Measurements from ENCODE around the gene CD86. TPM values are rescaled to one million over a fixed set of nuclear protein-coding genes. Genes with fewer than 3 reads are reported as not detected.

The CD86 gene
- total RNA-seq, 1 experiment from 2014 or later = not detected

DNA sequence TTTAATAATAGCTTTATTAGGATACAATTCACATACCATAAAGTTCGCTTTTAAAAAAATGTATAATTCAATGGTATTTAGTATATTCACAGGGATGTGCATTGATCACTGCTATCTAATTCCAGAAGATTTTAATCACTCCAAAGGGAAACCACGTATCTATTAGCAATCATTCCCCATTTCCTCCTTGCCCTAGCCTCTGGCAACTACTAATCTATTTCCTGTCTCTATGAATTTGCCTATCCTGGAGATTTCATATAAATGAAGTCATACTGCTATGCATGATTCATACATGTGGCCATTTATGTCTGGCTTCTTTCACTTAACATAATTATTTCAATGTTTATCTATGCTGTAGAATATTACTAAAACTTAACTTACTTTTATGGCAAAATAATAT, 96.3 kb downstream of the CD86 start:
- intact Hi-C loops (cut with micrococcal nuclease) = no loop called here
- ATAC-seq (no peak), DNase-seq (ENCODE audit: low read depth, low spot score) (no peak)
- H3K4me1 ChIP-seq (ENCODE audit: control insufficient read depth in 1 of 2, insufficient read depth in 2 of 2, low read length in 2 of 2) = no peaks in the 10 kb centered on the region
- H3K36me3 ChIP-seq (ENCODE audit: control insufficient read depth in 1 of 2, insufficient read depth in 2 of 2, low read length in 2 of 2) = no peaks in the 10 kb centered on the region
- H3K4me2 ChIP-seq (ENCODE audit: low read length) = no peak overlapping the region
- no peak overlapping the region for H3K4me3 ChIP-seq (replicated peaks in 1 of 2; ENCODE audit: low read depth in 1 of 2, low read length in 2 of 2)
- RAD21 ChIA-PET (ENCODE audit: low non-redundant PET in 1 of 2, low total read pairs in 2 of 2, uncharacterized antibody in 2 of 2, unreplicated experiment in 2 of 2) = no interaction called here
- no peaks in the 10 kb centered on the region for H3K27me3 ChIP-seq (ENCODE audit: insufficient read depth, low read length)
- H3K9ac ChIP-seq (ENCODE audit: low read length) = no peak overlapping the region
- peaks cover 7 to 10% of the 10 kb centered on the region in 2 experiments; a peak in 3 of 4 replicates for H3K9me3 ChIP-seq (ENCODE audit: control insufficient read depth in 1 of 2, insufficient read depth in 1 of 2, low read depth in 1 of 2, low read length in 2 of 2)
- CTCF ChIA-PET = no interaction called here
- H3K9me2 ChIP-seq (ENCODE audit: insufficient read depth) = no peaks in the 10 kb centered on the region
- BruUV-seq (replicated peaks) = no TSS peak
- TF ChIP-seq YY1 (IDR thresholded peaks at IDR 0.05; ENCODE audit: extremely low read depth, insufficient replicate concordance, low read depth, low read length) (no peak), ZNF274 (IDR thresholded peaks at IDR 0.05; ENCODE audit: low read depth, low read length) (no peak), SRF (IDR thresholded peaks at IDR 0.05; ENCODE audit: low read depth) (no peak), EGR1 (IDR thresholded peaks at IDR 0.05; ENCODE audit: low read depth) (no peak), JUND (IDR thresholded peaks at IDR 0.05) (no peak), CBX3 (IDR thresholded peaks at IDR 0.05; ENCODE audit: low read depth) (no peak), CEBPB (IDR thresholded peaks at IDR 0.05; ENCODE audit: low read depth) (no peak), ZFX (IDR thresholded peaks at IDR 0.05) (no peak), POLR2AphosphoS5 (IDR thresholded peaks at IDR 0.05; ENCODE audit: low read depth, low read length) (no peak), EZH2 (IDR thresholded peaks at IDR 0.05) (no peak), MAX (IDR thresholded peaks at IDR 0.05) (no peak), ELF1 (IDR thresholded peaks at IDR 0.05; ENCODE audit: borderline replicate concordance, low read depth) (no peak), SP1 (IDR thresholded peaks at IDR 0.05; ENCODE audit: low read depth) (no peak), RAD21 (IDR thresholded peaks at IDR 0.05; ENCODE audit: low read depth) (no peak), ZBTB33 (IDR thresholded peaks at IDR 0.05; ENCODE audit: extremely low read depth, insufficient replicate concordance, low read length) (no peak), SIN3A (IDR thresholded peaks at IDR 0.05; ENCODE audit: low read depth) (no peak), REST (IDR thresholded peaks at IDR 0.05; ENCODE audit: low read depth) (no peak), CTCF (IDR thresholded peaks at IDR 0.05 in 2 of 3, conservative IDR thresholded peaks at IDR 0.05 in 1 of 3; ENCODE audit: borderline replicate concordance in 1 of 3, insufficient read depth in 1 of 3, low read depth in 2 of 3, low read length in 2 of 3) (no peak), TCF7L2 (IDR thresholded peaks at IDR 0.05; ENCODE audit: borderline replicate concordance, extremely low read depth, insufficient read depth, insufficient read length) (no peak), POLR2A (IDR thresholded peaks at IDR 0.05; ENCODE audit: borderline replicate concordance, extremely low read depth, insufficient read depth, insufficient read length) (no peak)
- no peaks in the 10 kb centered on the region for H4K20me1 ChIP-seq (ENCODE audit: insufficient read depth)
- no peak overlapping the region for H3K27ac ChIP-seq (ENCODE audit: low read depth, low read length)
- no peak overlapping the region for H2AFZ ChIP-seq (ENCODE audit: low read depth, low read length, poor library complexity, severe bottlenecking)
- H3K79me2 ChIP-seq (ENCODE audit: insufficient read depth, low read length) = no peaks in the 10 kb centered on the region
- POLR2A ChIA-PET = no interaction called here

All from HCT116 (cell line).